GM19023 (cell line): Measurements from ENCODE around the gene GATA6.

Experiments
- ATAC-seq: cut with Tn5 transposase; IDR thresholded peaks from one replicate; pipeline ENCODE4 v1.9.1; 2021; ENCODE audit warnings: mild to moderate bottlenecking, moderate library complexity; ENCODE audit not compliant: unreplicated experiment

The GATA6 gene

DNA sequence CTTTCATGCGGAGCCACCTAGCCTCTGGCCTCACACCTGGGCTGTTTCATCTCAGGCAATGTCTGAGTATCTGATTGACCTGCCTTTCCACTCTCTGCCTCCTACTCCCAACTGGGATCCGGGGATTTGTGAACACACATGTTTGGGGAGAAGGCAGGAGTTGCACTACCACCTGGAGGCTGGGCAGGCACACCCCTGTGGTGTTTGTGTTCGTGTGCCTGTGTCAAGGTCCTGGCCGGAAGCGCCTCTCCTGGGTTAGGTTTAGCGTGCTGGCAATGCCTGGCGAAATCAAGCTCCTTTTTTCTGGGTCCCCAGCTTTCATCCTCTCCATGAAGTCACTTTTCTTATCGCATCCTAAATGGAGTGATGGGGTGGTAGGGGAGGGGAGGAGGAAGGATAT lies 63.9 kb downstream of the GATA6 start:
- ATAC-seq = no peak

- no peak for ATAC-seq
Observed at GRCh38 chr18:22238036-22238435, 68.6 kb downstream of the GATA6 start.

GRCh38 chr18:22238681-22239080 lies 69.3 kb downstream of the GATA6 start:
- ATAC-seq = no peak

- no peak for ATAC-seq
Observed at GRCh38 chr18:22241921-22242361, 72.6 kb downstream of the GATA6 start.

DNA sequence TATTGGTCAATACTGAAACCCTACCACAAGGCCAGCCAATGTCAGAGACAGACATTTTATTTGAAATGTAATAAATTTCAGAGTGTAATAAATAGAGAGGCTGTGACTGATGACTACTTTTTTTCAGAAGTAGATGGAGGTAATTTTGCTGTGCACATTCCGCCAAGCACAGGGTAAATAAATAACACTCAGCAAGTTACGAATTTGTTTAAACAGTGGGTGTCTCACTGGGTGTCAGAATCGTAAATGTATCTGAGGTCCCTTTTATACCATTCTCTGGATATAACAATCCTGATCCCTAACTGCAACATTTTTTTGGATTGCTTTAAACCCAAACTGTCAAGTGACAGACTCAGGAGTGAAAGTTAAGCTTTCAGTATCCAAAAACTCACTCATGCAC lies 74.1 kb downstream of the GATA6 start:
- no peak for ATAC-seq

- ATAC-seq = no peak
Observed at GRCh38 chr18:22250026-22250425, 80.6 kb downstream of the GATA6 start.

- no peak for ATAC-seq
Observed at GRCh38 chr18:22250591-22250996, 81.2 kb downstream of the GATA6 start.
